Stimulated activated CD8-positive, alpha-beta memory T cell treated with anti-CD3 and anti-CD28 coated beads, Interleukin-2, amount 100 ng/mL, for 1 hour (primary cell): ENCODE measurements around the gene NOTUM.
A peak's percentile ranks its signal among the peaks of the same experiment; 100 is the strongest.
"Not testable (repeated sequence)": the region's sequence is repeated elsewhere in the genome, so short reads cannot be mapped to it uniquely, and the experiment has no call there.

Source experiments
- DNase-seq, 2 donors: peaks; one replicate each; pipeline ENCODE4 v3.0.0-alpha.2; 2020; ENCODE audit warnings: low read depth in 2 of 2

NOTUM gene

DNA sequence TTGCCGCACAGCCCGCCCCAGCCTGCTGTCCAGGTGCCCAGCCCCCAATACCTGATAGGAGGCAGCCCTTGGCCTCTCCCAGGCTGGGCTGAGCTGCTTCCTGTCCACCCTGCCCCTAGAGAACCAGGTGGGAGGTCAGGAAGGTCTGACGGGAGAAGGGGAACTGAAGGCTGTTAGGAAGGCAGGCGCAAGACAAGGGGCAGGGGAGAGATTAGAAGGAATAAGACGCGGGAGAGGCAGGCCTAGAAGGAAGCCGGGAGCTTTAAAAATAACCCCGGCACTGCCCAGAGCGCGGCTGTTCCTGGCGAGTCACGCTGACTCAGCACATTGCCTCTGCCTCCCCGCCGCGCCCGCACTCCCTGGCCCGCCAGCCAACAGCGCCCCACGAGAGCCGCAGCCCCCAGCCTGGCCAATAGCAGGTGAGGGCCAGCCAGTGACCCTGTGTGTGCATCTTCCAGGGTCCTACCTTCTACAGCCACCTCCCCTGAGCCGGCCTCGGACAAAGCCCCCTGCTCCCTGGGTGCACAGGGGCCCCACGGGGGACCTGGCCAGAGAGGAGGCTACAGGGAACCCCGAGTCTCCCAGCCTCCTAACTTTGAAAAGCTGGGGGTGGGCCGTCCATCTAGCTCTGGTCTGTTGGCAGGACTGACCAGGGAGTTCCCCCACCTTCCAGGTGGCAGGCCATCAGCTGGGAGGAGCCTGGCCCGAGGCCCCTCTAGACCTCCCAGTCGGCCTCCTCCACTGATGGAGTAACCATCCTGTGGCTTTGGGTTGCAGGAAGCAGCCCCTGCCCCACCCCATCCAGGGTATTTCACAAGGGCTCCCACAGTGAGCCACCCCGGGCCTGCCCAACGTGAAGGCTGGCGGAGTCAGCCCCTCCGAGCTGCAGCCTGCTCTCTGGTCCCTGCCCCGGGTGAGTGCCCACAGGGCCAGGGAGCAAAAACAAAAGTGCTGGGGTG lies 37.4 kb downstream of the NOTUM start:
- DNase-seq: no peak

DNA sequence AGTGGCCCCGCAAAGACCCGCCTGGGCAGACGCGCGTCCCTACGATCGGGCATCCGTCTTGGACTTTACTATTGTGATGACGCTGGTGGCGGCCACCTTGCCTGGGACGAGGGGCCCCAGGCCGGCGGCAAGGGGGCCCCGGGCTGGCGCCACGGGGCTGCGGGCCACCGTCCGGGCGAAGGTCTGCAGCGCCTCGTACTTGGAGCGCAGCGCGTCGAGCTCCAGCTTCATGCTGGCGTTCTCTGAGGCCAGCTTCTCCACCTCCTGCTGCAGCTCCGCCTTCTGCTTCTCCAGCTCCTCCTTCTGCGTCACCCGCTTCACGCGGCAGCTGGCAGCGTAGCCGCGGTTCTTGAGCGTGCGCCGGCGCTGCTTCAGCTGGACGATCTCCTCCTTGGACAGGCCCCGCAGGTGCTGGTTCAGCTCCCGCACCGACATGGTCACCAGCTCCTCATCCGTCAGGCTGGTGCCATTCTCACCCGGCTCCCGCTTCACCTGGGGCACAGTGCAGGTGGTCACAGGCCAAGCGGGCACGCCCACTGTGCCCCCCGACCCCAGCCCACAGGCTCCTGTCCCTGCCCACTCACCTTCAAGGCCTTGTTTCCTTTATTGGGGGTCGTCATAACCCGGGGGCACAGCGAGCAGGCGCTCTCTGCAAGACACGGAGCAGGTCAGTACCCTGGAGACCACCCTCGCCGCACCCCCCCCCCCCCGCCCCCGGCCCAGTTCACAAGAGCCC lies 38.3 kb downstream of the NOTUM start:
- no peak for DNase-seq

DNA sequence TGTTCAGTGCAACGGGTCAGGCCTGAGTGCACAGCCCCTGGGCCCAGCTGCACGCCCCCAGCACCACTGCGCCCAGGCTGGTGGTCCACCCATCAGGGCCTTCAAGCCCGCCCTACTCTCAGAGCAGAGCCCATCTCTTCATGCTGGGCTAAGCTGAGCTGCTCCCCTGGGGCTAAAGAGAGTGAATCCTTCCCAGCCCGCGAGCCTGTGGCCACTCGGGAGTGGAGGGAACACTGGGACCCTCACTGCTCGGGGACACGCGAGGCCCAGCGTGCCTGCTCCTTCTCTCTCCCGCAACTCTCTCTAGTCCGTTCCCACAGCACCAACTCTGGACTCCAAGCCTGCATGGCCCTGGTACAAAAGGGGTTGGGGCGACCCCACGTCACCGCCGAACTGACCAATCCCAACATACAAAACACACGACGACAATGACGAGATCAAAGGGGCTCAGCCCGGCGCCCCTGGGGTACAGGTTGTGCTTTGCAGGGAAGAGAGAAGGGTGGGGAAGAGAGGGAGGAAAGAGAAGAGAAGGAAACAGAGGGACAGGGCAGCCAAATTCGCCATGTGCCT lies 38.9 kb downstream of the NOTUM start:
- no peak for DNase-seq

DNA sequence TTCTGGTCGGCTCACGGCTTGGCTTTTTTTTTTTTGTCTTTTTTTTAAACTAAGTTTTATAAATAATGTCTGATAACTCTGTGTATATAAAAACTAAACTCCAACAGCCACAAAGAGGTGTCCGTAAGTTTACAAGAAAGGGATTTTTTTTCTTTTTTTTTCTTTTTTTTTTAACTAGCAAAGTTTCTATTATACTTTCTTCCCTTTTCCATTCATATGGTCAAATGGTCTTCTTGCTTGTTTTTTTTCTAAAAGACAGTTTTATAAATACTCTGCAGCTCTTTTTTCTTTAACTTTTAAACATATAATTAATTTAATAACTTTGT lies 39.5 kb downstream of the NOTUM start:
- DNase-seq: no peak

DNA sequence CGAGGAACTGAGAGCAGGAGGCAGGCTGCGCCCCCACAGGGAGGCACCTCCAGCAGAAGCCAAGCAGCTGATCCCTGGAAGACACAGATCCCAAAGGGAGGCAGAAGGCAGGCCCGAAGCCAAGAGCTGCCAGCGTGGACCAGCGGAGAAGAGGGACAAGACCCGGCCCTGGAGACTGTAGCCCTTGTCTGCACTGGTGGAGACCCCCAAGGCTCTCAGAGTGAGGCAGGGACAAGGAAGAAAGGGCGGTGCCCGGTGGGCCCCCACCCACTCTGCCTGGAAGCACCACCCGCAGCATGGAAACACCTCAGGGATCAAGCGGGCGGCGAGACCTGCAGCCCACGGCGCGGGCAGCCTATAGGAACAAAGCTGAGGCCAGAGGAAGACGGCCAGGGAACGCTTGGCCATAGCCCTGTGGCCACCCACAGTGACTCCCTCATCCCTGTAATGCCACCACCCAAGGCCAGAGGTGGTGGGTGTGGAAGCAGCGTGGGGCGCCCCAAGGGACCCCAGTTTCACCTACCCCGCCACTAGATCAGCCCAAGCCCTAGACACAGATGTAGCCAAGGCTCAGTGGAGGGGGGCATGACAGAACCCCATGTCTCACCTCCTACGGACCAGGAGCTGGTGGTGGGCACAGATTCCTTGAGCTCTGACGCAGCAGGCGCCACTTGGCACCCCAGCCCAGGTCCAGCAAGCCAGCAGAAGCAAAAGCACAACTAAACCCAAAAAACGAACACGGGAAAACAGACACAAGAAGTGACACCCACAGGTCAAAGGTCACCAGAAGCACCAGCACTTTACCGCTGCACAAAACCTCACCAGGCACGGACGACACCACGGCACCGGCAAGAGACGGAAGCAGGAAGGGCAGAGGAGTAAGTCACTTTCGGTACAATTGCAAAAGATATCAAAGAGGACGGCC lies 40.1 kb downstream of the NOTUM start:
- DNase-seq: no peak

DNA sequence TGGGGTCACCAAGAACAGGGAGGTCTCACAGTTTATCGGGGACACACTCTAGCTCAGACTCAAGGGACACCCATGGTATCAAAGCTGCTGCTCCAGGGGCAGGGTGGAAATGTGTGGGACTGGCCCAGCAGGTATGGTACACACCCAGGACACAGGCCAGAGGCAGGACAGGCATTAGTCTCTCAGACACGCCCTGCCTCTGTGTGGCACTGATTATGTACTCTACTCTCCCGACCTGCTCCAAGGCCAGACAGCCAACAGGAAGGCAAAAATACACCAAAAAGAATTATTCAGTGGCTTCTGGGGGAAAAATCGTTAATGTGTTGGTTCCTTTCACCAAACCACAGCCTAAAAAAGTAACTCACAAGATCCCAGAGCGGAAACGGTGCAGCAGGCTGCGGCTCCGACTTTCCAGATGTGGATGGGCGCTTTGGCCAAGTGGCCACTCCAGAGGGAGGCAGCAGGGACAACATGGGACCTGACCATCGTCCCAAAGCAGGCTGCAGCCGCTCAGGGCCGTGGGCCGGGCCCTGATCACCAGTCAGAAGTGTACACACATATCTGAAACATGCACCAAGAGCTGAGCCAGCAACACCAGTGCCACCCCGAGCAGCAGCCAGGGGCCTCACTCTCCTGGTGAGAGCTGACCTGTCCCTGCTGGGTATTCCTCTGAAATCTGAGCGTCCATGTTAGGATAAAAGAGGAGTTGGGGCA lies 42.0 kb downstream of the NOTUM start:
- no peak for DNase-seq

DNA sequence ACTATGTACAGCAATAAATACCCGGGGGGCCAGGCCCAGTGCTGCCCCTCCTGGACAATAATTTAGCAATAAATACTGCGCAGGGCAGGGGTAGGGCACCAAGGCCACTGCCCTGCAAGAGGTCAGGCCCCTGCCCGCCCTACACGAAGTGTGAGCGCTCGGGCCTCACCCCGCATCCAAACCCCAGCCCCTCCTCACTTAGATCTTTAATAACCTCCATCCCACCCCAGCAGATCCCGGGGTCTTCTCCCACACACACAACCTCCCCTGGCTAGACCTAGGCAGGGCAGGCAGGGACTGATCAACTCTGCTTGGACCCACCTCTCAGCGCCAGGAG lies 42.7 kb downstream of the NOTUM start:
- DNase-seq: not testable (repeated sequence)

DNA sequence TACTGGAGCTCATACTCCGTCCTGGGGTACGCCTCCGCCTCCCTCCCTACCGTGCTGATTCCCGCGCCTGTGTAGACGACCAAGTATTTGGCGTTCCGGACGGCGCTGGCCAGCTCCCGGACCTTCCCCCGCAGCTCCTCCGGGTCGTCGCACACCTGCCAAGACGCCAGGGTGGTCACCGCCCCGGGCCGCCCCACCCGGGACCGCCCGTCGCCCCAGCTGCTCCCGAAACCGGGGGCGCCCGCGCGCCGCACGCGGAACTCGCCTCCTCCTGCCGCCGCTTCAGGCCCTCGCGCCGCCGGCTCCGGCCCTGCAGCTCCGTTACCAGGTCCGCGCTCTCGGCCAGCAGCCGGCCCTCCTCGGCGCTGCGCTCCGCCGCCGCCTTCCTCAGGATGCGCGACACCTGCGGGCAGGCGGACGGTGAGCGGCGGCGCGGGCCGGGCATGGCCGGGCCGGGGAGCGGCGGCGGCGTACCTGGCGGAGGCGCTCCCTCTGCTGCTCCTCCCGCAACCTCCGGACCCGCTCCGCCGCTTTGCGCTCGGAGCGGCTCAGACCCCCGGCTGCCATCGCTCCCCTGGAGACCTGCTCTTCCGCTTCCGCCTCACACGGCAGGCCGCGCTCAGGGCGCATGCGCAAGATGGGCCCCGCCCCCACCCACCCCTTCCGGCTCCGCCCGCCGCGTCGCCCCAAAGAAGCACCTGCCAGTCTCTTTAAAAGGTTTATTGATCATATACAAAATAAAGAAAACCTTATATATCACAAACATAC lies 43.2 kb downstream of the NOTUM start, which contains the start of gene SIRT7:
Gene SIRT7, minus strand, starts transcription at position 612 of the 768 bp plus-strand sequence. Its CDS starts 45 bp downstream, at position 567.
- peak; percentile 67 to 73 for DNase-seq

DNA sequence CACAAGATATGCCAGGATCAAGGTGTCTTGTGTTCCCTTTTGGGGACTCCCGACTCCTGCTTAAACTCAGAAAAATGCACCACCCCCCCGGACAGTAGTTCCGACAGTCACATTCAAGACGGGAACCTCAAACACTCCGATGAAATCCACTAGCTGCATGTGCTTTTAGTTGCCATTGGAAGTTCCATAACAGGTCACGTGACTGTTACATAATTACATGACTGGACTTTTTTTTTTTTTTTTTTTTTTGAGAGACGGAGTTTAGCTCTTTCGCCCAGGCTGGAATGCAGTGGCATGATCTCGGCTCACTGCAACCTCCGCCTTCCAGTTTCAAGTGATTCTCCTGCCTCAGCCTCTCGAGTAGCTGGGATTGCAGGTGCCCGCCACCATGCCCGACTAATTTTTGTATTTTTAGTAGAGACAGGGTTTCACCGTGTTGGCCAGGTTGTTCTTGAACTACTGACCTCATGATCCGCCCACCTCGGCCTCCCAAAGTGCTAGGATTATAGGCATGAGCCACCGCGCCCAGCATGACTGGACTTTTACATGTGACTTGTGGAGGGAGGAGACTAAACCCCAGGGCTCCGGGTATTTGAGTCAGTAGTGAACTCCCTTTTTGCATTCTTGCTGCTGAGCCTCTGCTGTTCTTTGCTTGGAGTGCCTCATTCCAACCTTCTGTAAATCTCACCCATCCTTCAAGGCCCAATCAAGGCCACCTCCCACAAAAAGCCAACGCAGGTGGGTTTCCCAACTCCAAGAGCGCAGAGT lies 44.6 kb downstream of the NOTUM start:
- DNase-seq: no peak

DNA sequence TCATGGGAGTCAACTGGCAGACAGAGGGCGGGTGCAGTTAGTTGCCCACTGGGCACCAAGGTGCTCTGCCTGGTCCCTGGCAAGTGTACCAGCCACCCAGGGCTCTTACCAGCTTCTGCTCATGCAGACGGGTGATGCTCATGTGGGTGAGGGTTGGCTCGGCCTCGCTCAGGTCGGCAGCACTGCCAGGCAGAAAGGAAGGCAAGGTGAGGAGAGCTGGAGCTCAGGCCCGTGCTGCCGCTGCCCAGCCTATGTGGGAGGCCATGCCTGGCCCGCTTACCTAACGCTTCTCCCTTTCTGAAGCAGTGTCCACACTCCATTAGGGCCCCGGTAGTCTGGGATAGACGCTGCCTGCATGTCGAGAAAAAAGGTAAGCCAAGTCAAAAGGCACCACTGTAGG lies 45.7 kb downstream of the NOTUM start:
- no peak for DNase-seq

DNA sequence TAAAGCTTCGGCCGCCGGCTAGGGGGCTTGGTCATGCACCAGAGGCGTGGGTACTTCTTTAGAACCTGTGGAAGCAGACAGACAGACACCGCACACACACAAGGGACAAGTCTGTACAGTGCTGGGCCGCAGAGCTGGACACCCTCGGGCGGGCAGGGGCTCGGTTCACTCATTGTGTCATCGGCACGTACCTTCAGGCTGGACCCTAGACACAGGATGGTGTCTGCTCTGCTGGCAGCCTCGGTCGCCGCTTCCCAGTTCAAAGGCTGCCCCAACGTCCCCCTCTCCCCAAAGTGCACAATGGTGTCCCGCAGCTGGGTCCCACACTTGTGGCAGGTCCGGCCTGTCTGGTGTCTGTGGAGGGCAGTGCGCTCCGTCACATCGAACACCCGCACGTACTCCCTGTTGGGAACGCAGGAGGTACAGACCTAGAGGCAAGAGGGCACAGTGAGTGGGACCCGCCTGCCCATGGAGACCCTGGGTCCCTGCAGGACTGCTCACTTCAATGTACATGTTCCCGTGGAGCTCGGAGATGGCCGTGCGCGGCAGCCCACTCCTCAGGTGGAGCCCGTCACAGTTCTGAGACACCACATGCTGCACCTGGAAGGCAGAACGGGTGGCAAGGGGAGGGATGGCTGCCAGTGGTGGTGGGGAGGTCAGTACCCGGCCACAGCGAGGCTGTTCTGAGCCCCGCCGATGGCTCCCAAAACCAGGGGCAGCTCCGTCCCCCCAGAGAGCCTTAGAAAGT lies 46.7 kb downstream of the NOTUM start:
- no peak for DNase-seq

DNA sequence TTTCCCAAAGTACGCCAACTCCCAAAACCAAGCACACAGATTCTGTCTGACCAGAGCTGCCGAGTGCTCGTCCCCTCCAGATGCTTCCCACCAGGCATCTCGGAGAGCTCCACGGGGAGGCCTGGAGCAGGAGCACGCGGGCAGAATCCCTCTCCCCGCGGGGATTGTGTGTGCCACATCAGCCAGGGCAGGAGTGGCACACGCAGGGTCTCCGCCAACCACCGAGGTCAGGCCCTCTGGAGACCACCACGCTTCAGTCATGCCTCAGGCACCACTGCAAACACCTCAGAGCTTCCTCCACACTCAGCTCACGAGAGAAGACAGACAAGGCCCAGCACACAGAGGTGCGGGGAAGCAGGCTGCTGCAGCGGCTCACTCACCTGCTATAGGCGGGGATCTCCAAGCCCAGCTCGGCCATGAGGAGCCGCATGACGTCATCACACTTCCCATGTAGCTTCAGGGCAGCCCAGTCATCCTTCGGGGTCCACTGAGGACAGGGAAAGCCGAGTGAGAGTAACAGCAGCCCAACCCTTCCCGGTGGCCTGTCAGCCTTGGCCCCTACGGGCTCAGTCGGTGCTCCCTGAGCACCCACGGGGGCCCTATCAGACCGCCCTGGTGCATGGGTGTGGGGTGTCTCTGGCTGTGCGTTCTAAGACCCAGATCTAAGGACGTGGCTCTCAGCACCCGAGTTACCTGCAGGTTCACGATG lies 47.4 kb downstream of the NOTUM start:
- DNase-seq: no peak

DNA sequence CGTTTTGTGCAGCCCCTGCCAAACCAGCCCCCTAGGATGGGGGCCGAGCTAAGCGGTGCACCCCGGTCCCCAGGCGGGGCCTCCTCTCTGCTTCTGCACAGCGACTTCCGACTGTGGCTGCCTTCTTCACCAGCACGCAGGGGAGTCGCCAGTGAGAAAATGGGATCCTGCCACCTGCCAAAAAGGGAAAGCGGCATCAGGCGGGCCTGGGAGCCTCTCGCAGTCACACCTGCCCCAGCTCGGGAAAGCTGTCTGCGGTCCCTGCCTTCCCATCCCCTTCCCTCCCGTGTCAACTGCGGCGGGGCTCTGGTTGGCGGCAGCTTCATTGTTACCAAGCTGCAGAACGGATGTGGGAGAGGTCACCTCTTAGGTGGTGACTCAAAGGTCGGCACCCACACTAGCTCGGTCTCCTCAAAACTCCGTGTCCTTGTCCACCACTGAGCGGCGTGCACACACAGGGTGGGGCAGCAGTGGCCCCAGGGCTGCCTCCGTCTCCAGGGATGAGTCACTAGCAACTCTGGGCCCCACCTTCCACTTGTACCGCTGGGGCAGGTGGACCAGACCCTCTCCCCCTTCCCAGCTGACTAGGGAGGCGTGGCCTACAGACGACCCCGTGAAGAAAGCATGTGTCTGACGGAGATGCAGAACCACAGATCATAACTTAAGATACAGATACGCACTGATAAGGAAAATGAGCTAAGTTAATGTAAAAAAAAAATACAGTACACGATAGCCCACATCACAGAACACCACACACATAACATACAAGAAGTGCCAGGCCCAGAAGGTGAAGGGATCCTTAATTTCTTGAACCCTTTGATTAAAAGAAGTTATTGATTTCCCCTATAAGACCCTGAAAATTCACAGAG lies 48.3 kb downstream of the NOTUM start:
- no peak for DNase-seq

DNA sequence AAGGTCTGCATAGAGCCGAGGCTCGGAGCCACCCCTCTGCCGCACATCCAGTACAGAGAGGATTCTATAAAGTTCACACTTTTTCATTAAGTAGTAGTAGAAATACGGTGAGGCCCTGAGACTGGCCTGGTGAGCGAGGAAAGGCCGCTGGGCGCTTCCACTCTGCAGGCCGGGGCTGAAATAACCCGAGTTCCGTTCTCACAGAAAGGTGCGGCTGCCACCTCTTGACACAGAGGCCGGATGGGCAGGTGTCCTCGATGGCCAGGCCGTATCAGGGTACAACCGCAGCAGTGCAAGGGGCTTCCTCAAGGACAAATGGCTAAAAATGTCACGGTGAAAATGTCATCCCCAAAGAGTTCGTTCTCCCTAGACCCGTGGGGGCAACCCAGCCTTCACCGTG lies 49.0 kb downstream of the NOTUM start:
- no peak for DNase-seq

DNA sequence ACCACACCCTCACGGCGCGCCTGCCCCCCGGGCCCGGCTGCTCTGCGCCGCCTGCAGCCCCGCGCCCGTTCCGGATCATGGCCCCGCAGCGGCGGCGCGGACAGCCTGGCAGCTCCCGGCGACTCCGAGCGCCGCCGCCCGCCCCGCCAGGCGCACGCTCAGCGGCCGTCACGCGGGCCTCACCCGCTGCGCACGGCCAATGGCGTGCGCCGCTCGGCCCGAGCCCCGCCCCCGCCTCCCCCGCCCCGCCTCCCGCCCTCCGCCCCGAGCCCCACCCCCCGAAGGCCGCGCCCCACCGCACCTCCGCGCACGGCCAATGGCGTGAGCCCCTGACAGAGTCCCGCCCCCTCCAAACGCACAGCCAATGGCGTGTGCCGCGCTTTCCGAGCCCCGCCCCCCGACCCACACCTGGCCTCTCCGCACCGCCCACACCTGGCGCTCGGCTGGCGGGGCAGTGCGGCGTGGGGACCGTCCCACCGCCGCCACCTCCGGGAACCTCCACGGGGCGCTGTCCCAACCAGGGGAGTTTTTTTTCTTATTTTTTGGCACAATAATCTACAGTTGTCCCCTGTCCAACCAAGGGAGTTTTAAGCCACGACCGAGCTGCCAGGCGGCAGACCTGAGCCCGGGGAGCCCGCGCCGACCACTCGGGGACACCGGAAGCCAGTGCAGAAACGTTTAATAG lies 49.6 kb downstream of the NOTUM start, which contains the start of gene PCYT2:
Gene PCYT2, minus strand, starts transcription at position 123 of the 685 bp plus-strand sequence. Its CDS starts 44 bp downstream, at position 79.
- peak; percentile 80 to 91 for DNase-seq

DNA sequence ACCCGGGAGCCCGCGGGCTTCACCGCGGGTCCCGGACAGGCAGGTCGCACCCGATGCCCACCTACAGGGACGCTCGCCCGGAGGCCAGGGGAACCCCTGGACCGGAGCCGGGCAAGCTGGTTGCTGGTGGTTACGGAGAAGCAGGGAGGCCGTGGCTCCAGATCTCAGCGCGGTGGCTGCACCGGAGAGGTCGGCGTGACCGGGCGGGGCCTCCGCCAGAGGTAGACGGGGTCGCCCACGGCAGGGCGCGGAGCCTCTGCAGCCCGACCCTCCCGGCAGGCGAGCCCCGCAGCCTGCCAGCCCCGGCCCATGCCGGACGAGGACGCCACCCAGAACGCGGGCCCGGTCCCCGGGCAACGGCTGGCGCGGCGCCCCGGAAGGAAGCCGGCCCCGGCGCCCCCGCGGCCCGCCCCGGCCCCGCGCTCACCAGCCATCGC lies 50.1 kb downstream of the NOTUM start:
- DNase-seq: no peak
